ENCODE data around the gene PREX1.
"Not testable (repeated sequence)": the region's sequence is repeated elsewhere in the genome, so short reads cannot be mapped to it uniquely, and the experiment has no call there.

PREX1 gene

GRCh38 chr20:48758206-48758820 lies 69.5 kb downstream of the PREX1 start:
- no peak for DNase-seq (ENCODE audit: low read depth in 1 of 2, low spot score in 1 of 2)

- DNase-seq (ENCODE audit: low read depth in 1 of 2, low spot score in 1 of 2), result not testable (repeated sequence)
Measured at GRCh38 chr20:48756774-48757173, 71.0 kb downstream of the PREX1 start.

DNA sequence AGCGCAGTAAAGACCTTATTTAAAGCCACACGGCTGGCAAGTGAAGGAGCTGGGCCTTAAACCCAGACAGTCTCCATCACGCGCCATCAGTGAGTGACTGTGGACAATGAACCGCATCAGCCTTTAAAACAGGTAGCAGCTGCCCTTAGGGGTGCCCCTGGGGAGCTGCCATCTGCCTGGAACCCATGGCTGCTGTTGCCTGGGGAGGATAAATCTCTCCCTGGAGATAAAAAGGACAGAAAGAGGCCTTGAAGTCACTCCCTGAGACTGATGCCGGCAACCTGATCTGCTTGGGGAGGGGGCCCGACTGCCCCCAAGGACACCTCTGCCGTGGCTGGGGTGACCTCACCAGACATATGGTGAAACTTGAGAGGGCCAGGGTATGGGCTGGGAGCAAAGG lies 73.5 kb downstream of the PREX1 start:
- no peak for DNase-seq (ENCODE audit: low read depth in 1 of 2, low spot score in 1 of 2)

- DNase-seq (ENCODE audit: low read depth in 1 of 2, low spot score in 1 of 2), result no peak
Measured at GRCh38 chr20:48752963-48753362, 74.8 kb downstream of the PREX1 start.

DNA sequence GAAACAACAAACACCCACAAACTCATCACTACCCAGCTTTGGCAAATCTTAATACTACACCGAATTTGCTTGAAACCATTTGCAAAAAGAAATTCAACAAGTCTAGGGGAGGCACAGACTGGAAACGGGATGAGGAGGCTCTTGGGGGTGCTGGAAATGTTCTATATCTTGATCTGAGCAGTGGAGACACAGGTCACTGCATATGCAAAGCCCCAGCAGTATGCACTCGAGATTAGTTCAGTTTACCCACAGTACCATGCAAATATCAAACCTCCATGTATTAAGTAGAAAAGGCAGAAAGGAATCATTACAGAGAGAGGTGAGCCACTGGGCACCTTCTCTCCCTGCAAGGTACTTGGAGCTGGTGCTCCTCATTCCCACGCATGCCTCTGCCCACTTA lies 75.9 kb downstream of the PREX1 start:
- DNase-seq (ENCODE audit: low read depth in 1 of 2, low spot score in 1 of 2), result no peak

GRCh38 chr20:48750941-48751635 lies 76.7 kb downstream of the PREX1 start:
- DNase-seq (ENCODE audit: low read depth in 1 of 2, low spot score in 1 of 2), result no peak

DNA sequence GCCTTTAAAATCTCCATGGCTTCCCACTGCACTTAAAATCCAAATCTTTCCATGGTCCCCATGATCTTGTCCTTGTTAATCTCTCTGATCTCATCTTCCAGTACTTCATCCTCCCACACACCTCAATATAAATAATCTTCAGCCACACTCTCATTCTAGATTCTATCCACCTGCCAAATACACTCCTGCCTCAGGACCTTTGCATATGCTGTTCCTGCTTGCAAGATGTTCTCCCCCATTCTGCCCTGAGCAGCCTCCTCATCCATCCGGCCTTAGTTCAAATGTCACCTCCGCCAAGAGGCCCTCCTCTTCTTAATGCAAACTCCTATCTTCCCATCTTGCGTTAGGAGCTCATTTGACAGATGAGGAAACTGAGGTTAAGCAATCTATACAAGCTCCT lies 77.4 kb downstream of the PREX1 start:
- DNase-seq (ENCODE audit: low read depth in 1 of 2, low spot score in 1 of 2), result no peak

DNA sequence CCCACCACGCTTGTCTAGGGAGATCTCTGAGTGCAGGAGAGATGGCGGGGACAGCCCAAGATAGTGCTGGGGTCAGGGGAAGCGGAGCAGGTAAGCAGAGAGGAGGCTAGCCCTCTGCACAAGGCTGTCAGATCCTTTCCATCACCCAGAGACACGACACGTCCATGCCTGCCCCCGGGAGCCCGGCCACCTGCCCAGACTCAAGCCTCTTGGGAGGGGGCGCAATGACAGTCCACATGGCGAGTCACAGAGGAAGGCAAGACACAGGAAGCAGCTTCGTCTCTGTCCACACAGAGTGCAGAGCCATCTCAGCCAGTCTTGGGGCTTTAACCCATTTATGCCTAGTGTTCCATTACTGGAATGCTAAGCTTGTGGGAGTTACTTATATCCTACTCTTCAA lies 78.4 kb downstream of the PREX1 start:
- DNase-seq (ENCODE audit: low read depth in 1 of 2, low spot score in 1 of 2), result no peak

DNA sequence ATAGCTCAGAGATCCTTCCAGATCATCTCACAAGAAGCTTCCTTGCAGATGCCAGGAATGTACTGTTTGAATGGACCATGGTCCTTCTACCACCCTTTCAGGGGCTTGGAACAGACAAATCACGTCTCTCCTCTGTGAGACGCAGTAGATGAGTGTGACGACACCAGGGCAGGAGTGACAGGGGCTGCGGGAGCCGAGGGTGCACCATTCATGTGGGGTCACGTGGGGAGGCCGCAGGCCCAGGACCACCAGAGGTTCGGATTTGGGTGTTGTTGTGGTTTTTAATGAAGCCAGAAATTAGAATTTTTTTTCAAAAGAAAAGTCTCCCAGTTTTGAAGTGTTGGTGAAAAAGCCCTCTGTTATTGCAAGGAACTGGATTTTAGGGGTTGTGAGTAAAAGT lies 79.2 kb downstream of the PREX1 start:
- DNase-seq (ENCODE audit: low read depth in 1 of 2, low spot score in 1 of 2), result no peak

DNA sequence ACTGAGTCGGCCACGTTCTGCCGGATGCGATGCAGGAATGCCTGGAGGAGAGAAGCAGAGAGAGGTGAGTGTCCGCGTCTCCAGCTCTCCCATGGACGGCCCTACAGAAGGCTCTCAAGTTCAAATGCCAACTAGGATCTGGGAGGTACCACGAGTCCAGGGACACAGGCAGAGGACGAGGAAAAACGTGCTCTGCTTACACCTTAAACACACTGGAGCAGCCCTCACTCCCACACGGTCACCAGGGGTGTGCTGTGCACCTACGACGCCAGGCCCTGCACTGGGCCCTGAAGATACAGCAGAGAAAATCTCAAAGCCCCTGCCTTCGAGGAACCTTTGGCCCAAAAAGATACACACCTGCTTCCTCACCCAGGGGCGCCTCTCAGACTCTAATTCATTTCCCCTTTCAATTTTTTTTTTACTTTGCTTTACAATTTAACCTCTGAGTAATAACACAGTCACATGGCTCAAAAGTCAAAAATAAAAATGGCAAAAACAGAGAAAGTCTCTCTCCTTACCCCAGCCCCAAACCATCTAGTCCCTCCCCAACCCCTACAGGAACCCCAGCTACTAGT lies 79.9 kb downstream of the PREX1 start:
- DNase-seq (ENCODE audit: low read depth in 1 of 2, low spot score in 1 of 2), result no peak

DNA sequence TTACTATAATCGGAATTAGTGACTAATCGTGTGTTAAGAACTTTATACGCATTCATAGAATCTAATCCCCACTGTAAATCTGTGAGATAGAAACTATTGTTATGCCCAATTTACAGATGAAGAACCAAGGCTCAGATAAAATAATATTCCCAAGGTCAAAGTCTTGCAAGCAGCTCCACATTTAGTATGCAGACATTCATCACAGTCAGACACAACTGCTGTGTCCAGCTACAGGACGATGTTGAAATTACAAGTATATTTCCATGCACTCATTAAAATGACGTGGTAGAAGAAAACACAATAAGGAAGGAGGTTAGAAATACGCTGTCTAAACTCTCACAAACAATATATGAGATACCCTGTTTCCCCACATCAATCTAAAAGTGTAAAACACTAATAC lies 82.5 kb downstream of the PREX1 start:
- DNase-seq (ENCODE audit: low read depth in 1 of 2, low spot score in 1 of 2), result no peak

DNA sequence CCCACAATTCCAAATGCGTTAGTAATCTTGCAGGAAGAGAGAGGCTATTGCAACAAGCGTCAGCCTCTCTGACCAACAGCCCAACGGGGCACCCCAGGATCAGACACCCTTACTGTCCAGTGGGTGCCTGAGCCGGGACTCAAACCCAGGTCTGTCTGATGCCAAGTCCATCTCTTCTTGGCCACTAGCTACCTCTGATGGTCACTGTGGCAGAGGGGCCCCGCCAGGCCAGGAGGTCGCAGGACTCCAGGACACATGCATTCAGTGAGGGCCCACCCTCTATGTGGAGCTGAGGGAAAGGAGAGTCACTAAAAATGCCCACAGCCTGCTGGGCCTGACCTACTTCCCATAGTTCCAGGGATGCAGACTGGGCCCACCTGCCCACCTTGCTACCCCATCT lies 83.3 kb downstream of the PREX1 start:
- no peak for DNase-seq (ENCODE audit: low read depth in 1 of 2, low spot score in 1 of 2)

GRCh38 chr20:48743807-48744206 lies 84.0 kb downstream of the PREX1 start:
- no peak for DNase-seq (ENCODE audit: low read depth in 1 of 2, low spot score in 1 of 2)

GRCh38 chr20:48742912-48743680 lies 84.7 kb downstream of the PREX1 start:
- no peak for DNase-seq (ENCODE audit: low read depth in 1 of 2, low spot score in 1 of 2)

DNA sequence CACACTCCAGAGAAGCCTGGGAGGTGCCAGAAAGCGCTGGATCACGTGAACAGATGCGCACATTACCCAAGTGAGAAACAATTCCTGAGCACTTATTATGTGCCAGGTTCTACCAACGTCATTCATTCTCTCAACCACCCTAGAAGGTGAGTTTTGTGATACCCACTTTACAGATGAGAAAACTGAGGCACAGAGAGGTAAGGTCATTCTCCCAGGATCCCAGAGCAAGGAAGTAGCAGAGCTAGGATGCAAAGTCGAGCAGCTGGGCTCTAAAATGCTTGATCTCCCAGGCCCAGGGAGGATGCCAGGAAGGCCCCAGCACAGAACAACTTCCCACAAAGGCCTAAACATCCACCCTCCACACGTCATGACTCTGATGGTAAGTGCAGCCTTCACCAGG lies 85.6 kb downstream of the PREX1 start:
- DNase-seq (ENCODE audit: low read depth in 1 of 2, low spot score in 1 of 2), result no peak

DNA sequence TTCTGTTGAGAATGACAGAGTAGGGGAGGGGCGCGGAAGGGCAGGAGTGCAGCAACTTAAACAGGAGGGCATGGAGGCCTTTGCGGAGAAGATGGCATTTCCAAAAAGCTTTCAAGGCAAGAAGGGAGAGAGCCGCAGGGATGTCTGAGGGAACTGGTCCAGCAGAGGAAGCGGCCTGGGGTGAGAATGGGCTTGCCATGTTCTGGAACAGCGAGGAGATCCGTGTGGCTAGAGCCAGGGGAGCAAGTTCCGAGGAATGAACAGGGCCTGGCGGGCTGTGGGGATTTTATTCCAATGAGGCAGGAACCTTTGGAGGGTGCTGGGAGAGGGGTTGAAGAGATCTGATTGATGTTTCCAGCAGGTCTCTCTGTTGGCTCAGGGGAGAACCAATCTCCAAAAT lies 86.1 kb downstream of the PREX1 start:
- no peak for DNase-seq (ENCODE audit: low read depth in 1 of 2, low spot score in 1 of 2)

DNA sequence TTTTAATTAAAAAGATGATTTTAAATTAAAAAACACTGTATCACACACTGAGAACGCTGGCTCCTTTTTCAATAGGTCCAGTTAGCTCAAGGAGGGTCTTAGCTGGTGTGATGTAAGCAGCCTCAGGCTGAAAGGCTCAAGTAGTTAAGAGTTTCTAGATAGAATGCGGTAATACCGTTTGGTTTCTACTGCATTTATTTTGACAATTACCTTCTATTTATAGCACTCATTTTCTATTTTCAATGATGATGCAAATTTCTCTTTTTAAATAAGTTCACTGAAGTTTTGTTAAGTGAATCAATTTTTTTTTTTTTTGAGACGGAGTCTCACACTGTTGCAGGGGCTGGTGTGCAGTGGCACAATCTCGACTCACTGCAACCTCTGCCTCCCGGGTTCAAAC lies 87.1 kb downstream of the PREX1 start:
- no peak for DNase-seq (ENCODE audit: low read depth in 1 of 2, low spot score in 1 of 2)

- no peak for DNase-seq (ENCODE audit: low read depth in 1 of 2, low spot score in 1 of 2)
Measured at GRCh38 chr20:48740292-48740649, 87.5 kb downstream of the PREX1 start.

- no peak for DNase-seq (ENCODE audit: low read depth in 1 of 2, low spot score in 1 of 2)
Measured at GRCh38 chr20:48739395-48740291, 88.2 kb downstream of the PREX1 start.

DNA sequence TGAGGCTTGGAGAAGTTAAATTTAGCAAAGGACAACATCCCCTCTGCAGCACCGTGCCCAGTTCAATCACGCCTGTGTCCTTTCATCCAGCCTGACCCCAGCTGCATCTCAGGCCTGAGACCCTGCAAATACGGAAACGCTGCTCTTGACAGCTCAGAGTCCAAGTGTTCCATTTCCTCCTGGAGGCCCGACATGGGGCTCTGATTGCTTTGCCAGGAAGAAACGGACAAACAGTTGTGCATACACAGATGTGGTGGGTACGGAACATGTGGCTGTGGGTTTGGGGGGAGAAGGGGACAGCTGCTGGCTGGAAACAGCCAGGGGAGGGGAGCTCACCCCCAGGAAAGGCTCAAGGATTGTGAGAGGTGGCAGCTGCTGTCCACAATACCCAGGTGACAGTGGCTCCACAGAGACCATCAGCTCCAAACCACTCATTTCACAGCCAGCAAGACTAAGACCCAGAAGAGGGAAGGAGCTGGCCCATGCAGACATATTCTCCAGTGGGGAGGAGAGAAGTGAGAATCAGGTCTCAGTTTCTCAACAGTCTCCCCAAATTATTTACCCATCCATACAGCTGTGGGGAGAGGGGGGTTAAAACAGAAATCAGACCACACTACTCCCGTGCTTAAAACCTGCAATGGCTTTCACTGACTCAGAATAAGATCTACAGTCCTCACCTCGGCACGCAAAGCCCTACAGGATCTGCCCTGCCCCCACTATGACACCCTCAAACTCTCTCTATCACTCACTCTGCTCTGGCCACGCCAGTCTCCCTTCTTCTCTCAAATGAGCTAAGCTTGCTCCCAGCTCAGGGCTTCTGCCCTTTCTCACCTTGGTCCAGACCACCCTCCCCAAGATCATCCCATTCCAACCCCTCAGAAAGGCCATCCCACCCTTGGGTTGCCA lies 89.1 kb downstream of the PREX1 start:
- peak in 1 of 2 donors; percentile 20 for DNase-seq (ENCODE audit: low read depth in 1 of 2, low spot score in 1 of 2)

Data from stimulated activated CD4-positive, alpha-beta T cell treated with anti-CD3 and anti-CD28 coated beads, Interleukin-15, amount 100 ng/mL, for 1 hour (primary cell).